K562 (cell line): Measurements from ENCODE around the gene SRPK3. TPM values are rescaled to one million over a fixed set of nuclear protein-coding genes. Genes with fewer than 3 reads are reported as not detected.
A peak's percentile ranks its signal among the peaks of the same experiment; 100 is the strongest.

ENCODE experiments used
- BCOR ChIP-seq: fragments of 450-650 bp; IDR thresholded peaks from 2 replicates; pipeline ENCODE4 v1.6.1; 2016
- BRCA1 ChIP-seq, 2 experiments: fragments of 450-650 bp in 1 of 2; sonication (generic) in 1 of 2; formaldehyde crosslinking in 1 of 2; IDR thresholded peaks; 2 replicates each; pipeline versions ENCODE4 v1.5.0 to v1.6.1; 2017 to 2020; ENCODE audit warnings: mild to moderate bottlenecking in 1 of 2, missing genetic modification reagents in 1 of 2
- CTBP1 ChIP-seq: fragments of 450-650 bp; IDR thresholded peaks from 2 replicates; pipeline ENCODE4 v1.6.1; 2016; ENCODE audit warnings: borderline replicate concordance
- EP400 ChIP-seq: fragments of 450-650 bp; IDR thresholded peaks from 2 replicates; pipeline ENCODE4 v1.6.1; 2017; ENCODE audit warnings: antibody characterized with exemption, mild to moderate bottlenecking, moderate library complexity
- ETV6 ChIP-seq, 3 experiments: fragments of 150-350 bp in 1 of 3; sonication (generic) in 1 of 3; formaldehyde crosslinking in 1 of 3; IDR thresholded peaks; 2 replicates each; pipeline versions ENCODE4 v1.6.1 to v1.8.0; 2014 to 2022; ENCODE audit warnings: borderline replicate concordance in 2 of 3, low read depth in 2 of 3, antibody characterized with exemption in 1 of 3, low read length in 1 of 3, mild to moderate bottlenecking in 1 of 3, missing genetic modification reagents in 1 of 3
- HMGXB4 ChIP-seq: sonication (generic); formaldehyde crosslinking; IDR thresholded peaks from 2 replicates; pipeline ENCODE4 v1.8.1; 2023; ENCODE audit warnings: mild to moderate bottlenecking, missing genetic modification reagents
- KLF16 ChIP-seq: IDR thresholded peaks from 2 replicates; pipeline ENCODE4 v1.6.1; 2016; ENCODE audit warnings: antibody characterized with exemption
- NFYB ChIP-seq: IDR thresholded peaks from 2 replicates; pipeline ENCODE4 v1.6.1; 2011; ENCODE audit warnings: mild to moderate bottlenecking, moderate library complexity; ENCODE audit not compliant: insufficient read length; ENCODE audit errors: extremely low read depth
- PBX2 ChIP-seq, 2 experiments: IDR thresholded peaks in 1 of 2; conservative IDR thresholded peaks in 1 of 2; 2 replicates each; pipeline ENCODE4 v1.6.1; 2016; ENCODE audit warnings: low read depth in 2 of 2, mild to moderate bottlenecking in 1 of 2, missing compliant biosample characterization in 1 of 2, missing genetic modification characterization in 1 of 2, moderate library complexity in 1 of 2
- SNIP1 ChIP-seq: fragments of 450-650 bp; IDR thresholded peaks from 2 replicates; pipeline ENCODE4 v1.7.1; 2017; ENCODE audit warnings: low read depth, mild to moderate bottlenecking
- TFAM ChIP-seq: fragments of 250-450 bp; sonication (Bioruptor Pico); conservative IDR thresholded peaks from 2 replicates; pipeline ENCODE4 v1.5.0; 2021; ENCODE audit warnings: mild to moderate bottlenecking, moderate library complexity
- TFAP4 ChIP-seq: sonication (generic); formaldehyde crosslinking; IDR thresholded peaks from 2 replicates; pipeline ENCODE4 v1.8.0; 2022; ENCODE audit warnings: missing genetic modification reagents, mild to moderate bottlenecking, moderate library complexity, borderline replicate concordance
- ZNF280B ChIP-seq: fragments of 250-450 bp; sonication (Bioruptor Pico); IDR thresholded peaks from 2 replicates; pipeline ENCODE4 v1.5.1; 2021; ENCODE audit warnings: mild to moderate bottlenecking
- ZNF311 ChIP-seq: fragments of 250-450 bp; sonication (Bioruptor Pico); IDR thresholded peaks from 2 replicates; pipeline ENCODE4 v1.4.0; 2020; ENCODE audit warnings: mild to moderate bottlenecking, moderate library complexity
- ZNF76 ChIP-seq: fragments of 250-450 bp; sonication (Bioruptor Pico); IDR thresholded peaks from 2 replicates; pipeline ENCODE4 v1.4.0; 2020; ENCODE audit warnings: mild to moderate bottlenecking, moderate library complexity, borderline replicate concordance
- ZNF780A ChIP-seq: fragments of 250-450 bp; sonication (Bioruptor Pico); IDR thresholded peaks from 2 replicates; pipeline ENCODE4 v1.5.0; 2021; ENCODE audit warnings: mild to moderate bottlenecking
- polyA plus RNA-seq, 8 experiments: library from polyadenylated mRNA; depleted of rRNA in 4 of 8; stranded (reverse) in 5 of 8; unstranded in 3 of 8; fragments of >200 nt; fragmentation: Nextera tagmentation in 2 of 8; fragmentation: Illumina TruSeq in 1 of 8; extraction: Ambion mirVana in 2 of 8; extraction: Trizol in 1 of 8; gene quantifications; 2 replicates each; pipeline versions ENCODE4 v1.2.1 to v1.2.3, GENCODE V29; 2011 to 2014; ENCODE audit warnings: inconsistent platforms in 1 of 8, missing spikeins in 1 of 8
- total RNA-seq, 7 experiments: library from RNA; depleted of rRNA in 6 of 7; stranded (reverse); fragments of >200 nt in 6 of 7; fragmentation: Illumina TruSeq in 2 of 7; extraction: Trizol in 2 of 7; gene quantifications; 2 replicates each; pipeline versions ENCODE4 v1.2.1 to v1.2.3, GENCODE V29; 2011 to 2021; ENCODE audit warnings: low replicate concordance in 1 of 7

The SRPK3 gene
- total and polyA plus RNA-seq, 9 of the 15 experiments (the other 6 are each of a cell fraction or from before 2014, with no cell fraction given) = 0.01 to 0.09 (median 0.04) TPM; not detected in 2

GRCh38 chrX:153763989-153764755 lies 16.7 kb upstream of the SRPK3 start, which contains the start of gene PLXNB3 (continued):
- TF ChIP-seq ZNF280B (CRISPR knock-in tag) (no peak), PBX2 (CRISPR knock-in tag; IDR thresholded peaks at IDR 0.05; ENCODE audit: low read depth) (no peak), PBX2 (tag; conservative IDR thresholded peaks at IDR 0.05; ENCODE audit: low read depth) (no peak), EP400 (no peak), BCOR (no peak), TFAP4 (0 out of 2 replicates have a peak, but pooled peaks have one; percentile 26), ZNF76 (CRISPR knock-in tag) (no peak), CTBP1 (peak; percentile 56; the same call in 1 of the 2 replicates), ETV6 (IDR thresholded peaks at IDR 0.05; ENCODE audit: borderline replicate concordance in 1 of 2, low read depth in 2 of 2, low read length in 1 of 2) (no peak), ETV6 (CRISPR knock-in tag; IDR thresholded peaks at IDR 0.05; ENCODE audit: borderline replicate concordance) (no peak), ZNF780A (no peak), BRCA1 (IDR thresholded peaks at IDR 0.05) (no peak), BRCA1 (CRISPR knock-in tag; IDR thresholded peaks at IDR 0.05) (no peak), ZNF311 (CRISPR knock-in tag) (no peak), TFAM (no peak), NFYB (peak; percentile 11), HMGXB4 (CRISPR knock-in tag) (0 out of 2 replicates have a peak, but pooled peaks have one; percentile 20), SNIP1 (no peak), KLF16 (no peak)
